GM12892 (cell line): ENCODE results near the gene UBALD2.

Experiments
- POLR2A ChIP-seq: IDR thresholded peaks from 2 replicates; pipeline ENCODE4 v1.6.1; 2011; ENCODE audit warnings: low read depth, low read length, control low read depth
- POLR2AphosphoS5 ChIP-seq: IDR thresholded peaks from 2 replicates; pipeline ENCODE4 v1.6.1; 2011; ENCODE audit warnings: low read depth, low read length, control low read depth
- TAF1 ChIP-seq: IDR thresholded peaks from 2 replicates; pipeline ENCODE4 v1.6.1; 2011; ENCODE audit warnings: low read depth, mild to moderate bottlenecking, control low read depth, low read length, borderline replicate concordance

DNA sequence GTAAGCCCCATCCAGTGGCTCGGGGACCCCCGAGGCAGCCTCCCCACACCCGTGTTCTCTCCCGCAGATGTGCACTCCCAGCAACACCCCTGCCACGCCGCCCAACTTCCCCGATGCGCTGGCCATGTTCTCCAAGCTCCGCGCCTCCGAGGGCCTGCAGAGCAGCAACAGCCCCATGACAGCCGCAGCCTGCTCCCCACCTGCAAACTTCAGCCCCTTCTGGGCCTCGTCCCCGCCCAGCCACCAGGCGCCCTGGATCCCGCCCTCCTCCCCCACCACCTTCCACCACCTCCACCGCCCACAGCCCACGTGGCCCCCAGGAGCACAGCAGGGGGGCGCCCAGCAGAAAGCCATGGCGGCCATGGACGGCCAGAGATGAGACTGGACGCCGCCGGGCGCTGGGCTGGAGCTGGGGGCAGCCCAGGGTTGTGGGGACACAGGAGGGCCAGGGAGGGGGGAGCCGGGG lies 5.0 kb downstream of the UBALD2 start:
- TF ChIP-seq POLR2A (no peak), POLR2AphosphoS5 (no peak), TAF1 (no peak)
